CD4-positive, alpha-beta memory T cell (primary cell): ENCODE data around the gene STARD10. TPM values are rescaled to one million over a fixed set of nuclear protein-coding genes. Genes with fewer than 3 reads are reported as not detected.

ENCODE experiments used
- CTCF ChIA-PET: fragments of 350-600 bp; sonication (Branson Sonifier 250); formaldehyde crosslinking; loops from one replicate; lab custom pipeline; 2021; ENCODE audit warnings: inconsistent platforms; ENCODE audit not compliant: partially characterized antibody; lab: Charles Lee
- POLR2A ChIA-PET: fragments of 350-600 bp; sonication (Branson Sonifier 250); formaldehyde crosslinking; loops from one replicate; lab custom pipeline; 2021; ENCODE audit not compliant: partially characterized antibody; lab: Charles Lee
- DNase-seq, 5 donors: peaks; one replicate each; pipeline versions ENCODE4 v3.0.0 to v3.0.0-alpha.2; 2020 to 2022; ENCODE audit warnings: mixed read lengths in 1 of 5
- H3K27ac ChIP-seq: one replicate; pipeline ENCODE4 v1.7.0; 2013; ENCODE audit warnings: low read depth, low read length
- H3K27me3 ChIP-seq: 2 replicates; pipeline ENCODE4 v1.7.0; 2013; ENCODE audit warnings: mild to moderate bottlenecking, low read length, moderate library complexity; ENCODE audit not compliant: insufficient read depth
- H3K36me3 ChIP-seq: 2 replicates; pipeline ENCODE4 v1.7.0; 2013; ENCODE audit warnings: mild to moderate bottlenecking, low read length, moderate library complexity; ENCODE audit not compliant: insufficient read depth
- H3K4me1 ChIP-seq: 2 replicates; pipeline ENCODE4 v1.7.0; 2013; ENCODE audit warnings: mild to moderate bottlenecking, low read length, moderate library complexity; ENCODE audit not compliant: insufficient read depth
- H3K4me3 ChIP-seq, 2 donors: one replicate each; pipeline ENCODE4 v1.7.0; 2013; ENCODE audit warnings: low read length in 2 of 2, mild to moderate bottlenecking in 1 of 2
- H3K9me3 ChIP-seq, 2 donors: one replicate each; pipeline ENCODE4 v1.7.0; 2013; ENCODE audit warnings: low read length in 2 of 2, control low read depth in 1 of 2; ENCODE audit not compliant: control insufficient read depth in 1 of 2
- H3K27ac Mint-ChIP-seq, 7 donors: one replicate each; pipeline ENCODE4 v1.8.0; 2020 to 2021; ENCODE audit warnings: mixed read lengths in 7 of 7, mild to moderate bottlenecking in 6 of 7, inconsistent platforms in 3 of 7, moderate library complexity in 3 of 7
- H3K27me3 Mint-ChIP-seq, 2 donors: one replicate each; pipeline ENCODE4 v1.8.0; 2020 to 2021; ENCODE audit warnings: mixed read lengths in 2 of 2
- H3K36me3 Mint-ChIP-seq, 2 donors: one replicate each; pipeline ENCODE4 v1.8.0; 2020 to 2021; ENCODE audit warnings: mixed read lengths in 2 of 2, inconsistent platforms in 1 of 2, mild to moderate bottlenecking in 1 of 2
- H3K4me1 Mint-ChIP-seq, 4 donors: one replicate each; pipeline ENCODE4 v1.8.0; 2020 to 2021; ENCODE audit warnings: mixed read lengths in 4 of 4, mild to moderate bottlenecking in 1 of 4
- H3K4me3 Mint-ChIP-seq, 8 donors: one replicate each; pipeline ENCODE4 v1.8.0; 2020 to 2021; ENCODE audit warnings: mixed read lengths in 8 of 8, mild to moderate bottlenecking in 7 of 8, moderate library complexity in 6 of 8, inconsistent platforms in 3 of 8
- H3K9me3 Mint-ChIP-seq, 8 donors: one replicate each; pipeline ENCODE4 v1.8.0; 2020 to 2021; ENCODE audit warnings: mixed read lengths in 8 of 8, mild to moderate bottlenecking in 5 of 8, inconsistent platforms in 3 of 8, moderate library complexity in 1 of 8
- intact Hi-C: fragments of 100-400 bp; cut with micrococcal nuclease; formaldehyde crosslinking; loops from one replicate; pipeline ENCODE4 v1.15.1; 2023
- polyA plus RNA-seq, 2 donors: library from polyadenylated mRNA; unstranded; fragments of 300-500 nt; fragmentation: Illumina TruSeq; gene quantifications; one replicate each; pipeline ENCODE4 v1.2.3, GENCODE V29; 2021
- total RNA-seq, 2 experiments: library from RNA; stranded (reverse); gene quantifications; one replicate each; pipeline ENCODE4 v1.2.3, GENCODE V29; 2021

STARD10 gene
- total and polyA plus RNA-seq, 4 experiments from 2014 or later: 23.0 to 27.0 (median 24.2) TPM

- Histone ChIP-seq H3K4me1 (peaks cover 14% of the 10 kb centered on the region), H3K4me3 (no peak overlapping the region), H3K27me3 (no peaks in the 10 kb centered on the region), H3K36me3 (peaks cover 48% of the 10 kb centered on the region), H3K27ac (peak overlapping the region; percentile 45), H3K9me3 (no peaks in the 10 kb centered on the region)
- Mint-ChIP-seq H3K9me3 (peaks cover 0 to 2% (median 0%) of the 10 kb centered on the region in 8 donors), H3K27me3 (no peaks in the 10 kb centered on the region), H3K36me3 (peaks cover 30 to 59% of the 10 kb centered on the region in 2 donors), H3K4me3 (peak overlapping the region in 5 of 8 donors; percentile 8 to 62 (median 31)), H3K4me1 (peaks cover 17 to 35% (median 22%) of the 10 kb centered on the region in 4 donors), H3K27ac (peak overlapping the region in 6 of 7 donors; percentile 17 to 93 (median 68))
- DNase-seq: peak; percentile 81 to 93 (median 86)
- ChIA-PET CTCF (interaction anchor here (1.1 to 2.1 kb wide), 4 partner anchors 9 to 355 kb away, joined by 3 to 14 read pairs (median 4); partner anchors contain the start of gene ATG16L2), POLR2A (interaction anchor here (0.6 to 3.1 kb wide), 10 partner anchors 8 to 320 kb away, joined by 3 to 13 read pairs (median 4); partner anchors contain the start of genes FCHSD2 and STARD10)
- intact Hi-C loops: loop anchor here (1.0 to 2.0 kb wide), 3 partner anchors 8 to 69 kb away; partner anchors contain the start of genes ARAP1 and ATG16L2
Observed at GRCh38 chr11:72821920-72822799, 28.3 kb upstream of the STARD10 start.

DNA sequence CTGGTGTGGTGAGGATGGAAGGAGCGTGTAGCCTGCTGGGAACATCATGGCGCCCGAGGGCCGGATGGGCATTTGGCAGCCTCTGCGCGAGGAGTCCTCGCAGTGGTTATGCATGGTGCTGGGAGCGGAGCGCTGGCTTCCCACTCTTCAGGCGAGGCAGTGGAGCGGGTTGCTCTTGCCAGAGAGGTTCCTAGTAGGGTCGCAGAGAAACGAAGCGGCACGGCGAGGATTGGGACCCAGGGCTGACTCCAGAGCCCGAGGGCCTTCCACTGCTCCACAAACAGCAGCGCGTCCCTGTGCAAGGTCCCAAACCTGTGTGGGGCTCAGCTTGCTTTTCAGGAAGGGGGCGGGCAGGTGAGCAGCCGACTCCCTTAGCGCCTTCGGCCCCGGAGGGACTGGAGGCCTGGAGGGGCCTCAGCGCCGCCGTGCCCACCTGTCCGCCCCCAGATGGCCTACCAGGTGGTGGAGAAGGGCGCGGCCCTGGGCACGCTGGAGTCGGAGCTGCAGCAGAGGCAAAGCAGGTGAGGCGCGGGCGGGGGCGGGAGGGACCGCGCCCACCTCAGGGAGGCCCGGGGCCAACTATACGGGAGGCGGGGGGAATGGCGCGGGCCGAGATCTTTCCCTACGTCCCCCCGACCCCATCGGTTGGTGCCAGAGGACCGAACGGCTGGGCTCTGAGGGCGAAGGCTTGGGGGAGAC lies 27.5 kb upstream of the STARD10 start:
- Histone ChIP-seq H3K4me3 (no peak overlapping the region), H3K27ac (peak overlapping the region; percentile 45), H3K36me3 (peaks cover 48% of the 10 kb centered on the region), H3K4me1 (peaks cover 20% of the 10 kb centered on the region), H3K9me3 (no peaks in the 10 kb centered on the region), H3K27me3 (no peaks in the 10 kb centered on the region)
- ChIA-PET CTCF (no interaction called here), POLR2A (interaction anchor here (0.6 to 3.1 kb wide), 7 partner anchors 9 to 321 kb away, joined by 3 to 13 read pairs (median 4); partner anchors contain the start of genes FCHSD2 and STARD10)
- Mint-ChIP-seq H3K9me3 (peaks cover 0 to 2% (median 0%) of the 10 kb centered on the region in 8 donors), H3K27me3 (no peaks in the 10 kb centered on the region), H3K4me1 (peaks cover 17 to 41% (median 26%) of the 10 kb centered on the region in 4 donors), H3K4me3 (peak overlapping the region in 4 of 8 donors; percentile 21 to 61 (median 48)), H3K36me3 (peaks cover 30 to 58% of the 10 kb centered on the region in 2 donors), H3K27ac (peak overlapping the region in 4 of 7 donors; percentile 42 to 66 (median 60))
- no peak for DNase-seq
- intact Hi-C loops: no loop called here

DNA sequence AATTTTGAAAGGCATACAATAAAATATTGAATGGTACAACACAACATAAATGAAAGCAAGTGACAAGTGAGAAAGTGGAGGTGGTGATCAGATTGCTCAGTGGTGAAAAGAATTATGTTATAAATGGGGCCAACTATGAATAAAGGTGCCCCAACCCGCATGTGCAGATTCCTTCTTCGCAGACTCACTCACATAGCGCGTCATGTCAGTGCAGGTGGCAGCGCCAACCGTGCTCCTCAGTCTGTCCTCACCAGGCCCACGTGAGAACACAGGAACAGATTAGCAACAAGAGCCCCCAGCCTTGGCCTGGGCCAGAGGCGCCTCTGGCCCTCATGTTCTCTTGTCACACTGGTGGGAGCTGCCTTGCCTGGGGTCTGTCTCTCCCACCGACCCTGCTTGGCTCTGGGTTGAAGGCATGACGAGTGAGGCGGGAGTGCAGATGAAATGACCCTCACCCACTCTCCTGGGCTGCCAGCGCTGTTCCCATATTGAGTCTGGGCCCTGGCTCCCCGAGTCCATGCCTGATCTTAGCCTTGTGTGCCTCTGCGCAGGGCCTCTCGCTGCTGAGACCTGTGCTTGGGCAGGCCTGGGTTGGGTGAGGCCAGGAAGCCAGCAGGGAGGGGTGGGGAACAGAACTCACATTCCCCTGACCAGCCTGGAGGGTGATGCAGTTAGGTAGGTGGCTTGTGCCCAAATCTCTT lies 26.7 kb upstream of the STARD10 start:
- peaks cover 30 to 60% of the 10 kb centered on the region in 2 donors for H3K36me3 Mint-ChIP-seq
- H3K9me3 Mint-ChIP-seq: peaks cover 0 to 2% (median 0%) of the 10 kb centered on the region in 8 donors
- Histone ChIP-seq H3K36me3 (peaks cover 48% of the 10 kb centered on the region), H3K4me3 (no peak overlapping the region), H3K27me3 (no peaks in the 10 kb centered on the region), H3K9me3 (no peaks in the 10 kb centered on the region), H3K4me1 (peaks cover 25% of the 10 kb centered on the region), H3K27ac (peak overlapping the region; percentile 18)
- peaks cover 18 to 49% (median 32%) of the 10 kb centered on the region in 4 donors for H3K4me1 Mint-ChIP-seq
- DNase-seq: no peak
- H3K27ac Mint-ChIP-seq: peak overlapping the region in 4 of 7 donors; percentile 42 to 93 (median 52)
- ChIA-PET CTCF (no interaction called here), POLR2A (interaction anchor here (0.7 to 3.1 kb wide), 3 partner anchors 8 to 99 kb away, joined by 3 to 12 read pairs (median 4); no protein-coding TSS in a partner anchor)
- no peaks in the 10 kb centered on the region for H3K27me3 Mint-ChIP-seq
- H3K4me3 Mint-ChIP-seq: peak overlapping the region in 3 of 8 donors; percentile 31 to 57 (median 40)
- intact Hi-C loops: no loop called here

DNA sequence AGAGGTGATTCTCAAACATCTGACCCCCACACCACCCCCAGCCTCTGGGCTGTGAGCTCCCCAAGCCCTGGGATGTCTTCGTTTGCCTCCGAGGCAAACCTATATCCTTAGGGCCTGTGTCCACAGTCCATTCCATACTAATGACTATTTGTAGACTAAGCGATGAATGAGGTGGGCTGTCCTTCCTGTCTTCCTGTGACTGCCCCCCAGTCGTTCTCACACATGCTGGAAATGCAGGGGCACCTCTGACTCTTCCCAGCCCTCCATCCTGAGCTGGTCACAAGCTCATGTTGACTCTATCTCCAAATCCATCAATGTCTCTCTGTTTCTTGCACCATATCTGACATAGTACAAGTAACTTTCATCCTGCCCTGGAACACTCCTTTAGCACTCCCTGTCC lies 25.1 kb upstream of the STARD10 start:
- CTCF ChIA-PET: interaction anchor here (0.6 to 2.1 kb wide), 4 partner anchors 9 to 74 kb away, joined by 3 to 5 read pairs (median 4); partner anchors contain the start of gene STARD10
- Histone ChIP-seq H3K4me1 (peaks cover 25% of the 10 kb centered on the region), H3K27ac (no peak overlapping the region), H3K36me3 (peaks cover 48% of the 10 kb centered on the region), H3K9me3 (no peaks in the 10 kb centered on the region), H3K4me3 (no peak overlapping the region), H3K27me3 (no peaks in the 10 kb centered on the region)
- Mint-ChIP-seq H3K4me1 (peaks cover 19 to 52% (median 36%) of the 10 kb centered on the region in 4 donors), H3K4me3 (peak overlapping the region in 2 of 8 donors; percentile 11 to 49), H3K27me3 (no peaks in the 10 kb centered on the region), H3K36me3 (peaks cover 25 to 60% of the 10 kb centered on the region in 2 donors), H3K9me3 (no peaks in the 10 kb centered on the region), H3K27ac (peak overlapping the region in 4 of 7 donors; percentile 4 to 100 (median 68))
- DNase-seq: no peak
- intact Hi-C loops: no loop called here
- POLR2A ChIA-PET: no interaction called here

DNA sequence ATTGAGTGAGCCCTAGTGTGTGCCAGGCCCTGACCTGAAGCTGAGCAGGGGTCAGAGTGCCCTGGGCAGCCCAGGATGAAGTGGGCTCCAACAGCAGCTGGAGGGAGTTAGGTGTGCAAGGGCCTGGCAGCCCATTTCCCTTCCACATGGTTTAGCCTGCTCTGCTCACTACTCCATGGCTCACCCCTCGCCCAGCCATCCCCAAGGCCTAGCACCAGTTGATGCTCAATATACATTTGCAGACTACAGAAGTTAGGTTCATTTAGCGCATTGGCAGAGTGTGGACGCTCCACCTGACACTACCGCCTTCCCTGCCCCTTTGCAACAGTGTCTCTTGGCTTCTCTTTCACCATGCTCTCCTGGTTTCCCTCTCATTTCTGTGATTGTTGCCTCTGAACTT lies 24.1 kb upstream of the STARD10 start:
- H3K9me3 ChIP-seq: no peaks in the 10 kb centered on the region
- Mint-ChIP-seq H3K9me3 (no peaks in the 10 kb centered on the region), H3K36me3 (peaks cover 25 to 60% of the 10 kb centered on the region in 2 donors), H3K27me3 (no peaks in the 10 kb centered on the region), H3K27ac (peak overlapping the region; percentile 44 to 100 (median 73)), H3K4me3 (peak overlapping the region in 4 of 8 donors; percentile 44 to 66 (median 50)), H3K4me1 (peaks cover 24 to 61% (median 43%) of the 10 kb centered on the region in 4 donors)
- intact Hi-C loops: no loop called here
- H3K27me3 ChIP-seq: no peaks in the 10 kb centered on the region
- DNase-seq: no peak
- H3K27ac ChIP-seq: no peak overlapping the region
- POLR2A ChIA-PET: interaction anchor here (4.0 kb wide), 1 partner anchor 13 kb away, joined by 24 read pairs; no protein-coding TSS in a partner anchor
- H3K36me3 ChIP-seq: peaks cover 38% of the 10 kb centered on the region
- H3K4me1 ChIP-seq: peaks cover 33% of the 10 kb centered on the region
- no peak overlapping the region for H3K4me3 ChIP-seq
- CTCF ChIA-PET: interaction anchor here (0.9 to 2.1 kb wide), 3 partner anchors 10 to 92 kb away, joined by 3 to 5 read pairs (median 3); no protein-coding TSS in a partner anchor

DNA sequence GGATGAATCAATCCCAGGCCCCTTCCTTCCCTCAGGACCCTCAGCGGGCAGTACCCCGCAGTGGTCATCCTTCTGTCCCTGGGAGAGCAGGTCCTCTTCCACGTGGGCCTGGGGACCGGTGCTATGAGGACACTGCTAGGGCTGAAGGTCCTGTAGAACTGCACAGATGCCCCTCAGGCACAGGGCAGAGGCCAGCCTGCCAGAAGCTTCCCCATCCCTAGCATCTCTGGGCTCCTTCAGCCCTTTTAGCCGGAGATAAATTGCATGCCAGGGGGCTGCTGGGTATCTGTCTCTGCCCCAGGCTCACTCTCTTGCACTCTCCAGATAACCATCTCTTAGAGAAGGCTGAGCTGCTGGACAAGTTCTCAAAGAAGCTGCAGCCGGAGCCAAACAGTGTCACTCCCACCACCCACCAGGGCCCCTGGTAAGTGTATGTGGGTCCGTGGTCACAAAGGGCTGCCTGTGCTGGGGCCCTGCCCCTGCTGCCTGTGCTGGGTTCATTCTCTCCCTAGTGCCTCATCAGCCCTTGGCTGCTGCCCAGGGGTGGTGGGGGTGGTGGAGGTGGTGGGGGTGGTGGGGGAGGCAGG lies 22.6 kb upstream of the STARD10 start:
- peak overlapping the region; percentile 59 to 100 (median 98) for H3K27ac Mint-ChIP-seq
- no peaks in the 10 kb centered on the region for H3K27me3 ChIP-seq
- H3K27ac ChIP-seq: peak overlapping the region; percentile 97
- peaks cover 34 to 73% (median 54%) of the 10 kb centered on the region in 4 donors for H3K4me1 Mint-ChIP-seq
- H3K27me3 Mint-ChIP-seq: no peaks in the 10 kb centered on the region
- peak overlapping the region; percentile 17 to 99 for H3K4me3 ChIP-seq
- H3K36me3 Mint-ChIP-seq: peaks cover 25 to 57% of the 10 kb centered on the region in 2 donors
- intact Hi-C loops: no loop called here
- CTCF ChIA-PET: interaction anchor here (0.8 to 8.8 kb wide), 7 partner anchors 9 to 132 kb away, joined by 3 to 84 read pairs (median 4); partner anchors contain the start of gene STARD10
- peaks cover 40% of the 10 kb centered on the region for H3K4me1 ChIP-seq
- no peaks in the 10 kb centered on the region for H3K9me3 ChIP-seq
- peak overlapping the region; percentile 97 to 100 (median 98) for H3K4me3 Mint-ChIP-seq
- peaks cover 36% of the 10 kb centered on the region for H3K36me3 ChIP-seq
- no peak for DNase-seq
- POLR2A ChIA-PET: interaction anchor here (0.8 to 4.7 kb wide), 10 partner anchors 10 to 345 kb away, joined by 3 to 46 read pairs (median 10); partner anchors contain the start of genes FCHSD2 and STARD10
- H3K9me3 Mint-ChIP-seq: no peaks in the 10 kb centered on the region
